Medulla oblongata (tissue), 1 donor: Measurements from ENCODE around the gene KLF1.
"Not testable (repeated sequence)": the region's sequence is repeated elsewhere in the genome, so short reads cannot be mapped to it uniquely, and the experiment has no call there.

Source experiments
- DNase-seq: peaks from one replicate; pipeline ENCODE4 v3.0.0-alpha.2; 2015; ENCODE audit errors: extremely low spot score

KLF1 gene

GRCh38 chr19:12890787-12891552 lies 4.0 kb upstream of the KLF1 start, which contains the start of gene GCDH:
Gene GCDH, plus strand, starts transcription at chr19:12891160. Its CDS starts 145 bp downstream, at chr19:12891305.
- DNase-seq, result peak; percentile 100

- DNase-seq, result not testable (repeated sequence)
Observed at GRCh38 chr19:12890299-12890786, 3.3 kb upstream of the KLF1 start.

GRCh38 chr19:12888006-12888603 lies 1.1 kb upstream of the KLF1 start:
- no peak for DNase-seq

GRCh38 chr19:12886651-12886968 lies 391 bp downstream of the KLF1 start:
- no peak for DNase-seq

GRCh38 chr19:12885749-12886650 lies 1.0 kb downstream of the KLF1 start:
- no peak for DNase-seq

GRCh38 chr19:12884926-12885748 lies 1.9 kb downstream of the KLF1 start:
- peak; percentile 67 for DNase-seq

- DNase-seq, result no peak
Observed at GRCh38 chr19:12884627-12884925, 2.4 kb downstream of the KLF1 start.

GRCh38 chr19:12884202-12884601 lies 2.8 kb downstream of the KLF1 start:
- DNase-seq, result no peak

- DNase-seq, result no peak
Observed at GRCh38 chr19:12882589-12882988, 4.4 kb downstream of the KLF1 start.

- peak; percentile 92 for DNase-seq
Observed at GRCh38 chr19:12881172-12881808, 5.7 kb downstream of the KLF1 start, which contains the start of gene DNASE2. Gene DNASE2, minus strand, starts transcription at chr19:12881449. Its CDS starts 74 bp downstream, at chr19:12881375.

GRCh38 chr19:12880551-12881171 lies 6.3 kb downstream of the KLF1 start:
- peak; percentile 41 for DNase-seq

- no peak for DNase-seq
Observed at GRCh38 chr19:12875086-12875485, 11.9 kb downstream of the KLF1 start.

GRCh38 chr19:12873891-12874745 lies 12.9 kb downstream of the KLF1 start:
- no peak for DNase-seq

GRCh38 chr19:12872941-12873890 lies 13.8 kb downstream of the KLF1 start:
- no peak for DNase-seq

GRCh38 chr19:12872255-12872654 lies 14.7 kb downstream of the KLF1 start:
- DNase-seq, result no peak

GRCh38 chr19:12871681-12872080 lies 15.3 kb downstream of the KLF1 start:
- DNase-seq, result no peak

GRCh38 chr19:12868540-12869112 lies 18.4 kb downstream of the KLF1 start:
- DNase-seq, result no peak
